VCaP (cell line): ENCODE measurements around the gene SLC12A3.
A peak's percentile ranks its signal among the peaks of the same experiment; 100 is the strongest.
"Not testable (repeated sequence)": the region's sequence is repeated elsewhere in the genome, so short reads cannot be mapped to it uniquely, and the experiment has no call there.

Experiments used
- H3K27ac ChIP-seq: fragments of 450-650 bp; 2 replicates; pipeline ENCODE4 v1.5.1; 2017
- TF ChIP-seq, protein P1 (sequence below): fragments of 450-650 bp; conservative IDR thresholded peaks from 2 replicates; pipeline ENCODE4 v1.5.1; 2017; ENCODE audit warnings: mild to moderate bottlenecking, moderate library complexity

The SLC12A3 gene

DNA sequence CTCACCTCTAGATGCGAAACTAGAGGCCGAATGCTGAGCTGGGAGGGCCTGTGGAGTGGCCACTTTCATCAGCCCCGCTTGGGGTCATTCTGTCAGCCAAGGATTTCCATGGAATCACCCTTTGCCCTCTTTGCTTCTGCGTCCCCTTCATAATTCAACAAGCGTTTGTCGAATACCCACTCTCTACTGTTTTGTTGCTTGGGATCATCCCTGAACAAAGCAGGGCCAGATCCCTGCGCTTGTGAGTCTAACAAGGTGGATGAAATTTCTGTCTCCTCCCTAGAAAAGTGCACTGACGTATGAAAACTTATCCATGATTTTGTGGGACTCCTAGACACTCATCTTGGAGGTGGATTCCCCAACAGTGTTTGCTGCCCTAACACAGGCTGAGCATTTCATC lies 3.3 kb upstream of the SLC12A3 start:
- H3K27ac ChIP-seq, result no peak overlapping the region
- TF ChIP-seq, protein P1, sequence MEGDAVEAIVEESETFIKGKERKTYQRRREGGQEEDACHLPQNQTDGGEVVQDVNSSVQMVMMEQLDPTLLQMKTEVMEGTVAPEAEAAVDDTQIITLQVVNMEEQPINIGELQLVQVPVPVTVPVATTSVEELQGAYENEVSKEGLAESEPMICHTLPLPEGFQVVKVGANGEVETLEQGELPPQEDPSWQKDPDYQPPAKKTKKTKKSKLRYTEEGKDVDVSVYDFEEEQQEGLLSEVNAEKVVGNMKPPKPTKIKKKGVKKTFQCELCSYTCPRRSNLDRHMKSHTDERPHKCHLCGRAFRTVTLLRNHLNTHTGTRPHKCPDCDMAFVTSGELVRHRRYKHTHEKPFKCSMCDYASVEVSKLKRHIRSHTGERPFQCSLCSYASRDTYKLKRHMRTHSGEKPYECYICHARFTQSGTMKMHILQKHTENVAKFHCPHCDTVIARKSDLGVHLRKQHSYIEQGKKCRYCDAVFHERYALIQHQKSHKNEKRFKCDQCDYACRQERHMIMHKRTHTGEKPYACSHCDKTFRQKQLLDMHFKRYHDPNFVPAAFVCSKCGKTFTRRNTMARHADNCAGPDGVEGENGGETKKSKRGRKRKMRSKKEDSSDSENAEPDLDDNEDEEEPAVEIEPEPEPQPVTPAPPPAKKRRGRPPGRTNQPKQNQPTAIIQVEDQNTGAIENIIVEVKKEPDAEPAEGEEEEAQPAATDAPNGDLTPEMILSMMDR, result no peak

DNA sequence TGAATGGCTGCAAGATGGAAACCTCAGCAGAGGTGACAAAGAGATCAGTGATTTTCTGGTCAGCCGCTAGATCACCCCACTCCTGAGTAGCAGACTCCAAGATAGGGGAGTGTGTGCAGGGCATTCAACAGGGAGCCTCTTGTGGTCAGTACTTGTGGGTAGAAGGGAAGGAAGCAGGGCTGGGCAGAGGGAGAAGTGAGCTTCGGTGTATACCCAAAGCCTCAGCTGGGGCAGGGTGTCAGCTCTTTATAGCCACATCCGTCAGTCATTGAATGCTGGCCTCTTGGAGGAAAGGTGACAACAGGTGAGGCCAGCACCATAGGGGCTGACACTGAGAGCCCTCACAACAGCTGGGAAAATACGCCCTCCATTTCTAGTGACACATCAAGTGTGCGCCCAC lies 2.2 kb upstream of the SLC12A3 start:
- TF ChIP-seq, protein P1, result no peak
- no peak overlapping the region for H3K27ac ChIP-seq

DNA sequence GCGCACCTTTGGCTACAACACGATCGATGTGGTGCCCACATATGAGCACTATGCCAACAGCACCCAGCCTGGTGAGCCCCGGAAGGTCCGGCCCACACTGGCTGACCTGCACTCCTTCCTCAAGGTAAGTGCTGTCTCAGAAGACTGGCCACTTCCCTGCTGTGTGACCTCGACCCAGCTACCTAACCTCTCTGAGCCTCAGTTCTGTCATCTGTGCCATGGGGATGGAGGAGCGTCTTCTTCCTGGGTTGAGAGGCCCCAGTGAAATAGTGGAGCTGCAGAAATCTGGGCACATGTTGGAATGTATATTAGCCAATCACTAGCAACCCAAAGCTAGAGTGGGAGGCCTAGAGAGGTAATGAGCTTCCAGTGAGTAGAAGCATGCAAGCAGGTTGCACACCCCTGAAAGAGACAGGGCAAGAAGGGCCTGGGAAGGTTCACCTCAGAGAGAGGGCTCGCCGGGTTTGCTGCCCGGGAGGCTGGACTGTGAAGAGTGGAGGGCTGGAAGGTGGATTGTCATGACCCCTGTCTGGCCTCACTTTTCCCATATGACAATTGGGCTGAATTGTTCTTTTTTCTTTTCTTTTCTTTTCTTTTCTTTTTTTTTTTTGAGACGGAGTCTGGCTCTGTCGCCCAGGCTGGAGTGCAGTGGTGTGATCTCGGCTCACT lies 521 bp downstream of the SLC12A3 start:
- no peak overlapping the region for H3K27ac ChIP-seq
- TF ChIP-seq, protein P1, result no peak

DNA sequence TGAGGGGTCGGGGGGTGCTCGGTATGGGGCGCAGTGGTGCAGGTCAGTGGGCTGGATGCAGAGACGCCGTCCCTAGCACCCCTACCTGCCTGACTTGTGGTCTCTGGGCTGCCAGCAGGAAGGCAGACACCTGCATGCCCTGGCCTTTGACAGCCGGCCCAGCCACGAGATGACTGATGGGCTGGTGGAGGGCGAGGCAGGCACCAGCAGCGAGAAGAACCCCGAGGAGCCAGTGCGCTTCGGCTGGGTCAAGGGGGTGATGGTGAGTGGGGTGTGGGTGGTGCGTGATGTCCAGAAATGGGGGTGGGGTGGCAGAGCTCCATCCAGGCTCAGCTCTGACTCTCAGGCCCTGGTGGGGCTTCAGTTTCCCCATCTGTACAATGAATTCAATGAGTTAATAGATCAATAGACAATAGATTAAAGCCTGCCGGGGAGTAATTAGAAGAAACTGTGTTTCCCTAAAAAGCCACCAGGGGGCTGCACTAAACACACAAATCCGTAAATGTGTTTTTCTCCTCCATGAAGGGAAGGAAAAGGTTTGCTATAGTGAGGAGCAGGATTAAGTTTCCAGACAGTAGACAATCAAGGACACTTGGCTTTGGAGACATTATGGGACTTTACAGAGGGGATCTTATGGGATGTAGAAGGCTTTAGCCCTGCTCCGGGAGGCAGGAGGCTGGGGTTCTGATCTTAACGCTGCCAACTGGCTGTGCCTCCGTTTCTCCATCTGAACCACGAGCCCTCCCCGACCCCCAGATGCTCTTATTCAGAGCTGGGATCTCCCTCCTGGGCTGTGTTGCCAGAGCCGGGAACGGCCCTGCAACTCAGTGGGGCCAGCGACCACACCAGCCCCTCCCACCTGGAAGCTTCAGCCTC lies 2.2 kb downstream of the SLC12A3 start:
- TF ChIP-seq, protein P1, result peak; percentile 71
- no peak overlapping the region for H3K27ac ChIP-seq

DNA sequence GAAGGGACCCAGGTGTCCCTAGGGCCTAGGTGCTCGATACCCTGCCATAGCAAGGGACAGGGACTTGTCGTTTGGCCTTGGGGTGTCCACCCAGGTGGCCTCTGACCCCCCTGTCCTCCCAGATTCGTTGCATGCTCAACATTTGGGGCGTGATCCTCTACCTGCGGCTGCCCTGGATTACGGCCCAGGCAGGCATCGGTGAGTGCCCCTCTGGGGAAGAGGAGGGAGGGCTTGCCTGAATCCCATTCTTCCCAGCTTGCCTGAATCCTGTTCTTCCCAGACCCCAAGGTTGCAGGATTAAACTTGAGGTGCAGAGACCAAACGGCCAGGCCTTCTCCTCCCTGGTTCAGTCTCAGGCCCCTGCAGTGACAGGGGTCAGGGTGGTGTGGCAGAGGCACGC lies 3.2 kb downstream of the SLC12A3 start:
- H3K27ac ChIP-seq, result no peak overlapping the region
- TF ChIP-seq, protein P1, result no peak

DNA sequence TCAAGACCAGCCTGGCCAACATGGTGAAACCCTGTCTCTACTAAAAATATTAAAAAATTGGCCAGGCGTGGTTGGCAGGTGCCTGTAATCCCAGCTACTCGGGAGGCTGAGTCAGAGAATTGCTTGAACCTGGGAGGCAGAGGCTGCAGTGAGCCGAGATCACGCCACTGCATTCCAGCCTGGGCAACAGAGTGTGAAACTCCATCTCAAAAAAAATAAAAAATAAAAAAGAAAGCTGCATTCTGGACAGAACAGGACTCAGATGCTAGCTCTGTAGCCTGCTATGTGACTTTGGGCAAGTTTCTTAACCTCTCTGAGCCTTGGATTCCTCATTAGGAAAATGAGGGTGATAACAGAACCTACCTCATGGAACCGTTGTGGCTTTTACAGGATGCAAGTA lies 3.8 kb downstream of the SLC12A3 start:
- H3K27ac ChIP-seq, result not testable (repeated sequence)

DNA sequence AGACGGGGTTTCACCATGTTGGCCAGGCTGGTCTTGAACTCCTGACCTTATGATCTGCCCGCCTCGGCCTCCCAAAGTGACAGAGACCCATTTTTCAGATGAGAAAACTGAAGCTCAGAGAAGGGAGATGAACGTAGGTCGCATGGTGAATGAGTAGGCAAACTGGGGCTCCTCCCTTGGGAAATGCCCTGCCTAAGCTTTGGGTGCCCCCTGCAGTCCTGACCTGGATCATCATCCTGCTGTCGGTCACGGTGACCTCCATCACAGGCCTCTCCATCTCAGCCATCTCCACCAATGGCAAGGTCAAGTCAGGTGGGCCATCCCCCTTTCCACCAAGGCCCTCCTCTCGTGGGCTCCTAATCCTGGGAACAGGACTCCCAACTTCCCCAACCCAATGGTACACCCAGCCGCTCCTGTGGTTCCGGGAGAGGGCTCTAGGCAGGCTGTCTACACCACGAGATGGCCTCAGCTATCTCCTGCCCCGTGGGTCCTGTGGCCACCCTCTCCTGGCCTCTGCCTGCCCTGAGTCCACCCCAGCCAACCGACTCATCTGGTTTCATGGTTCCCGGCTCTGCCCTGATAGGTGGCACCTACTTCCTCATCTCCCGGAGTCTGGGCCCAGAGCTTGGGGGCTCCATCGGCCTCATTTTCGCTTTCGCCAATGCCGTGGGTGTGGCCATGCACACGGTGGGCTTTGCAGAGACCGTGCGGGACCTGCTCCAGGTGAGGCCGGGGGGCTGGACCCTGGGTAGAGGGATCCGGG lies 4.7 kb downstream of the SLC12A3 start:
- H3K27ac ChIP-seq, result no peak overlapping the region
- TF ChIP-seq, protein P1, result no peak
